Karpas-422 (cell line): ENCODE data around the gene DCP1A. TPM values are rescaled to one million over a fixed set of nuclear protein-coding genes. Genes with fewer than 3 reads are reported as not detected.
"Not testable (repeated sequence)": the region's sequence is repeated elsewhere in the genome, so short reads cannot be mapped to it uniquely, and the experiment has no call there.

Experiments used
- DNase-seq: peaks from one replicate; pipeline ENCODE4 v3.0.0-alpha.2; 2015
- H2AFZ ChIP-seq: fragments of 200-600 bp; sonication (generic); 2 replicates; pipeline ENCODE4 v1.6.1; 2014; ENCODE audit warnings: antibody characterized with exemption, low read length, mixed read lengths
- H3K27ac ChIP-seq: fragments of 200-600 bp; sonication (generic); 2 replicates; pipeline ENCODE4 v1.5.1; 2014; ENCODE audit warnings: mild to moderate bottlenecking, low read length, moderate library complexity
- H3K27me3 ChIP-seq: fragments of 200-600 bp; sonication (generic); 2 replicates; pipeline ENCODE4 v1.6.1; 2014; ENCODE audit warnings: low read length, mixed read lengths
- H3K36me3 ChIP-seq: fragments of 200-600 bp; sonication (generic); 2 replicates; pipeline ENCODE4 v1.6.1; 2014; ENCODE audit warnings: low read length, mixed read lengths; ENCODE audit not compliant: insufficient read depth
- H3K4me1 ChIP-seq: fragments of 200-600 bp; sonication (generic); 2 replicates; pipeline ENCODE4 v1.6.1; 2014; ENCODE audit warnings: mild to moderate bottlenecking, low read length, mixed read lengths
- H3K4me2 ChIP-seq: fragments of 200-600 bp; sonication (generic); 2 replicates; pipeline ENCODE4 v1.6.1; 2014; ENCODE audit warnings: low read length, low read depth, mild to moderate bottlenecking; ENCODE audit not compliant: poor library complexity, severe bottlenecking
- H3K4me3 ChIP-seq: fragments of 200-600 bp; sonication (generic); 2 replicates; pipeline ENCODE4 v1.5.1; 2014; ENCODE audit warnings: mild to moderate bottlenecking, antibody characterized with exemption, low read length, mixed read lengths
- H3K79me2 ChIP-seq: fragments of 200-600 bp; sonication (generic); 2 replicates; pipeline ENCODE4 v1.6.1; 2014; ENCODE audit warnings: mild to moderate bottlenecking, low read length, mixed read lengths
- H3K9ac ChIP-seq: fragments of 200-600 bp; sonication (generic); 2 replicates; pipeline ENCODE4 v1.6.0; 2014; ENCODE audit warnings: low read length
- H3K9me2 ChIP-seq: fragments of 200-600 bp; sonication (generic), shearing (Covaris generic); replicated peaks from 2 replicates; pipeline ENCODE4 v1.6.0; 2014; ENCODE audit warnings: mild to moderate bottlenecking, low read length, moderate library complexity; ENCODE audit not compliant: insufficient read depth
- H3K9me3 ChIP-seq: fragments of 300-700, 200-600 bp; sonication (generic); 2 replicates; pipeline ENCODE4 v1.6.1; 2014; ENCODE audit warnings: low read length, mixed read lengths
- H4K20me1 ChIP-seq: fragments of 200-600 bp; sonication (generic); 2 replicates; pipeline ENCODE4 v1.6.1; 2014; ENCODE audit warnings: mild to moderate bottlenecking, antibody characterized with exemption, low read length, low read depth; ENCODE audit not compliant: insufficient read depth
- total RNA-seq: library from RNA; depleted of rRNA; stranded (reverse); fragments of >200 nt; shearing (Covaris generic); gene quantifications from 2 replicates; pipeline ENCODE4 v1.2.3, GENCODE V29; 2014; ENCODE audit warnings: low replicate concordance

Gene DCP1A
- total RNA-seq, 1 experiment from 2014 or later = 29.8 TPM

- Histone ChIP-seq H3K9me2 (no peaks in the 10 kb centered on the region), H4K20me1 (peaks cover 60% of the 10 kb centered on the region), H3K79me2 (peaks cover 69% of the 10 kb centered on the region), H3K4me2 (peak overlapping the region; percentile 100), H3K9me3 (no peaks in the 10 kb centered on the region), H3K4me1 (peaks cover 56% of the 10 kb centered on the region), H3K4me3 (peak overlapping the region; percentile 98), H3K27ac (peak overlapping the region; percentile 87; the same call in 1 of the 2 replicates), H3K9ac (peak overlapping the region; percentile 100), H3K27me3 (no peaks in the 10 kb centered on the region), H2AFZ (no peak overlapping the region), H3K36me3 (peaks cover 6% of the 10 kb centered on the region; the same call in 1 of the 2 replicates)
- no peak for DNase-seq
Measured at GRCh38 chr3:53253707-53254508, 93.4 kb downstream of the DCP1A start.

- DNase-seq, H3K36me3 ChIP-seq, H3K9me3 ChIP-seq, H3K9me2 ChIP-seq, H2AFZ ChIP-seq, H3K27me3 ChIP-seq: not testable (repeated sequence)
- Histone ChIP-seq H3K4me2 (peak overlapping the region; percentile 50), H4K20me1 (peaks cover 67% of the 10 kb centered on the region), H3K4me3 (peak overlapping the region; percentile 98; the same call in 1 of the 2 replicates), H3K27ac (peak overlapping the region; percentile 0; the same call in 1 of the 2 replicates), H3K9ac (peak overlapping the region; percentile 100; the same call in 1 of the 2 replicates), H3K79me2 (peaks cover 79% of the 10 kb centered on the region), H3K4me1 (peaks cover 56% of the 10 kb centered on the region)
Measured at GRCh38 chr3:53252947-53253322, 94.4 kb downstream of the DCP1A start.

GRCh38 chr3:53252096-53252946, 95.0 kb downstream of the DCP1A start:
- Histone ChIP-seq H4K20me1 (peaks cover 72% of the 10 kb centered on the region), H3K9ac (no peak overlapping the region), H3K4me2 (peak overlapping the region; percentile 50), H3K4me1 (peaks cover 56% of the 10 kb centered on the region), H3K9me3 (no peaks in the 10 kb centered on the region), H3K27me3 (no peaks in the 10 kb centered on the region), H3K36me3 (peaks cover 6% of the 10 kb centered on the region; the same call in 1 of the 2 replicates), H3K27ac (peak overlapping the region; percentile 0), H3K9me2 (no peaks in the 10 kb centered on the region), H3K4me3 (peak overlapping the region; percentile 98; the same call in 1 of the 2 replicates), H3K79me2 (peaks cover 85% of the 10 kb centered on the region), H2AFZ (no peak overlapping the region)
- peak; percentile 62 for DNase-seq

- Histone ChIP-seq H3K9me2 (no peaks in the 10 kb centered on the region), H3K36me3 (peaks cover 6% of the 10 kb centered on the region; the same call in 1 of the 2 replicates), H3K4me2 (peak overlapping the region; percentile 16), H3K9ac (peak overlapping the region; percentile 44), H3K27me3 (no peaks in the 10 kb centered on the region), H3K4me1 (peaks cover 56% of the 10 kb centered on the region), H3K4me3 (no peak overlapping the region; the same call in 1 of the 2 replicates), H3K79me2 (peaks cover 98% of the 10 kb centered on the region), H2AFZ (no peak overlapping the region), H3K9me3 (no peaks in the 10 kb centered on the region), H3K27ac (peak overlapping the region; percentile 45), H4K20me1 (peaks cover 76% of the 10 kb centered on the region)
- DNase-seq = peak; percentile 38
Measured at GRCh38 chr3:53250881-53251605, 96.3 kb downstream of the DCP1A start.

- peak overlapping the region; percentile 42; the same call in 1 of the 2 replicates for H3K9ac ChIP-seq
- H3K36me3 ChIP-seq = peaks cover 6% of the 10 kb centered on the region; the same call in 1 of the 2 replicates
- H2AFZ ChIP-seq = no peak overlapping the region
- peak overlapping the region; percentile 72 for H3K27ac ChIP-seq
- DNase-seq = peak; percentile 43
- peaks cover 100% of the 10 kb centered on the region for H3K79me2 ChIP-seq
- H3K4me3 ChIP-seq = no peak overlapping the region; the same call in 1 of the 2 replicates
- no peaks in the 10 kb centered on the region for H3K9me2 ChIP-seq
- peaks cover 56% of the 10 kb centered on the region for H3K4me1 ChIP-seq
- peak overlapping the region; percentile 36 for H3K4me2 ChIP-seq
- no peaks in the 10 kb centered on the region for H3K27me3 ChIP-seq
- H4K20me1 ChIP-seq = peaks cover 79% of the 10 kb centered on the region
- H3K9me3 ChIP-seq = no peaks in the 10 kb centered on the region
Measured at GRCh38 chr3:53250453-53250852, 96.9 kb downstream of the DCP1A start.

GRCh38 chr3:53248161-53248560, 99.2 kb downstream of the DCP1A start:
- Histone ChIP-seq H2AFZ (no peak overlapping the region), H3K4me1 (peaks cover 41% of the 10 kb centered on the region), H3K4me2 (no peak overlapping the region), H3K9ac (no peak overlapping the region), H3K27ac (no peak overlapping the region), H3K9me2 (no peaks in the 10 kb centered on the region), H3K4me3 (no peak overlapping the region), H3K9me3 (no peaks in the 10 kb centered on the region), H3K36me3 (no peaks in the 10 kb centered on the region), H3K79me2 (peaks cover 100% of the 10 kb centered on the region), H4K20me1 (peaks cover 76% of the 10 kb centered on the region), H3K27me3 (no peaks in the 10 kb centered on the region)
- peak; percentile 36 for DNase-seq

GRCh38 chr3:53247619-53248018, 99.7 kb downstream of the DCP1A start:
- Histone ChIP-seq H3K4me1 (peaks cover 35% of the 10 kb centered on the region), H3K9me3 (no peaks in the 10 kb centered on the region), H3K79me2 (peaks cover 100% of the 10 kb centered on the region), H3K4me3 (no peak overlapping the region), H3K27me3 (no peaks in the 10 kb centered on the region), H3K36me3 (no peaks in the 10 kb centered on the region), H3K9me2 (no peaks in the 10 kb centered on the region), H2AFZ (no peak overlapping the region), H3K9ac (no peak overlapping the region), H3K4me2 (no peak overlapping the region), H4K20me1 (peaks cover 76% of the 10 kb centered on the region), H3K27ac (no peak overlapping the region)
- peak; percentile 34 for DNase-seq
